ENCODE results near the gene CRY1. TPM values are rescaled to one million over a fixed set of nuclear protein-coding genes. Genes with fewer than 3 reads are reported as not detected.

CRY1 gene
- total RNA-seq, 2 experiments from 2014 or later, result 70.7 to 77.4 TPM

GRCh38 chr12:107115119-107115518, 21.8 kb upstream of the CRY1 start:
- intact Hi-C loops (cut with DNase I, micrococcal nuclease), result no loop called here

GRCh38 chr12:107111314-107111713, 18.0 kb upstream of the CRY1 start:
- no peak for DNase-seq
- no peak for ATAC-seq (ENCODE audit: poor library complexity)
- Histone ChIP-seq H3K9me3 (ENCODE audit: control insufficient read depth in 1 of 2, insufficient read depth in 1 of 2, low read length in 2 of 2) (no peaks in the 10 kb centered on the region), H3K27ac (ENCODE audit: low read depth in 1 of 2, low read length in 2 of 2) (no peak overlapping the region), H3K36me3 (ENCODE audit: insufficient read depth, low read length) (no peaks in the 10 kb centered on the region), H3K27me3 (ENCODE audit: control insufficient read depth in 1 of 2, insufficient read depth in 2 of 2, low read length in 2 of 2) (no peaks in the 10 kb centered on the region), H3K4me3 (ENCODE audit: low read length) (no peak overlapping the region), H3K4me1 (ENCODE audit: insufficient read depth, low read length) (no peaks in the 10 kb centered on the region)
- no peaks in the 10 kb centered on the region for H3K36me3 Mint-ChIP-seq (ENCODE audit: low read depth)
- CTCF ChIA-PET, result interaction anchor here (1.4 kb wide), 1 partner anchor 20 kb away, joined by 3 read pairs; no protein-coding TSS in a partner anchor
- H3K9me3 Mint-ChIP-seq, result no peaks in the 10 kb centered on the region
- no peak overlapping the region for H3K4me3 Mint-ChIP-seq
- intact Hi-C loops (cut with DNase I, micrococcal nuclease), result no loop called here
- H3K4me1 Mint-ChIP-seq (ENCODE audit: low read depth), result no peaks in the 10 kb centered on the region
- POLR2A ChIA-PET, result no interaction called here
- peaks cover 18% of the 10 kb centered on the region for H3K27me3 Mint-ChIP-seq
- TF ChIP-seq, protein P1, sequence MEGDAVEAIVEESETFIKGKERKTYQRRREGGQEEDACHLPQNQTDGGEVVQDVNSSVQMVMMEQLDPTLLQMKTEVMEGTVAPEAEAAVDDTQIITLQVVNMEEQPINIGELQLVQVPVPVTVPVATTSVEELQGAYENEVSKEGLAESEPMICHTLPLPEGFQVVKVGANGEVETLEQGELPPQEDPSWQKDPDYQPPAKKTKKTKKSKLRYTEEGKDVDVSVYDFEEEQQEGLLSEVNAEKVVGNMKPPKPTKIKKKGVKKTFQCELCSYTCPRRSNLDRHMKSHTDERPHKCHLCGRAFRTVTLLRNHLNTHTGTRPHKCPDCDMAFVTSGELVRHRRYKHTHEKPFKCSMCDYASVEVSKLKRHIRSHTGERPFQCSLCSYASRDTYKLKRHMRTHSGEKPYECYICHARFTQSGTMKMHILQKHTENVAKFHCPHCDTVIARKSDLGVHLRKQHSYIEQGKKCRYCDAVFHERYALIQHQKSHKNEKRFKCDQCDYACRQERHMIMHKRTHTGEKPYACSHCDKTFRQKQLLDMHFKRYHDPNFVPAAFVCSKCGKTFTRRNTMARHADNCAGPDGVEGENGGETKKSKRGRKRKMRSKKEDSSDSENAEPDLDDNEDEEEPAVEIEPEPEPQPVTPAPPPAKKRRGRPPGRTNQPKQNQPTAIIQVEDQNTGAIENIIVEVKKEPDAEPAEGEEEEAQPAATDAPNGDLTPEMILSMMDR (IDR thresholded peaks at IDR 0.05), result no peak
- no peak overlapping the region for H3K27ac Mint-ChIP-seq

More at GRCh38 chr12:107115119-107115518, 21.8 kb upstream of the CRY1 start:
- Mint-ChIP-seq H3K27me3 (peaks cover 18% of the 10 kb centered on the region), H3K36me3 (ENCODE audit: low read depth) (no peaks in the 10 kb centered on the region), H3K4me1 (ENCODE audit: low read depth) (no peaks in the 10 kb centered on the region), H3K4me3 (no peak overlapping the region), H3K27ac (no peak overlapping the region), H3K9me3 (no peaks in the 10 kb centered on the region)
- no peaks in the 10 kb centered on the region for H3K9me3 ChIP-seq (ENCODE audit: control insufficient read depth in 1 of 2, insufficient read depth in 1 of 2, low read length in 2 of 2)
- ChIA-PET POLR2A (no interaction called here), CTCF (no interaction called here)
- ATAC-seq (ENCODE audit: poor library complexity), result no peak
- H3K4me3 ChIP-seq (ENCODE audit: low read length), result no peak overlapping the region
- no peak for DNase-seq
- H3K4me1 ChIP-seq (ENCODE audit: insufficient read depth, low read length), result no peaks in the 10 kb centered on the region
- no peaks in the 10 kb centered on the region for H3K36me3 ChIP-seq (ENCODE audit: insufficient read depth, low read length)
- H3K27ac ChIP-seq (ENCODE audit: low read depth in 1 of 2, low read length in 2 of 2), result no peak overlapping the region
- H3K27me3 ChIP-seq (ENCODE audit: control insufficient read depth in 1 of 2, insufficient read depth in 2 of 2, low read length in 2 of 2), result no peaks in the 10 kb centered on the region
- TF ChIP-seq, protein P1 (IDR thresholded peaks at IDR 0.05), result no peak

DNA sequence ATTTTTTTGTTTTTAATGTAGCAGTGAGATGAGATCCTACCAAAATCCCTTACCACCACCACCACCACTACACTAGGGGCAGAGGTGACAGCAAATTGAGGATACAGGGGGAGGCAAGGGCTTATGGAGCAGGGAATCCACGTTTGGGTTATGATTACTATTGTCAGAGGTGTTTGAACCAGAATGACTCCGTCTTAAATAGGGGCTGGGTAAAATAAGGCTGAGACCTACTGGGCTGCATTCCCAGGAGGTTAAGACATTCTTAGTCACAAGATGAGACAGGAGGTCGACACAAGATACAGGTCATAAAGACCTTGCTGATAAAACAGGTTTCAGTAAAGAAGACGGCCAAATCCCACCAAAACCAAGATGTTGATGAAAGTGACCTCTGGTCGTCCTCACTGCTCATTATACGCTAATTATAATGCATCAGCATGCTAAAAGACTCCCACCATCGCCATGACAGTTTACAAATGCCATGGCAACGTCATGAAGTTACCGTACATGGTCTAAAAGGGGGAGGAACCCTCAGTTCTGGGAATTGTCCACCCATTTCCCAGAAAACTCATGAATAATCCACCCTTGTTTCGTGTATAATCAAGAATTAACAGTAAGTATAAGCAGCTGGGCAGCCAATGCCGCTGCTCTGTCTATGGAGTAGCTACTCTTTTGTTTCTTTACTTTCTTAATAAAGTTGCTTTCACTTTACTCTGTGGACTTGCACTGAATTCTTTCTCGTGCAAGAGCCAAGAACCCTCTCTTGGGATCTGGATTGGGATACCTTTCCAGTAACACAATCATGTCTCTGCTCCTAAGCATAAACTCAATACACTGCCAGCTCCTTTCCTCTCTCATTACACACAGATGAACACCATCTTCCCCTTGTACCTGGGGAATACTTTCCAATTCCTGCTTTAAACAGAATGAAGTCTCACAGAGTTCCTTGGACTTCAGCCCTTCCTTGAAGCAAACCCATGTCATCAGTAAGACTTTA, 16.7 kb upstream of the CRY1 start:
- Mint-ChIP-seq H3K4me1 (ENCODE audit: low read depth) (no peaks in the 10 kb centered on the region), H3K4me3 (no peak overlapping the region), H3K27me3 (peaks cover 18% of the 10 kb centered on the region), H3K27ac (no peak overlapping the region), H3K9me3 (no peaks in the 10 kb centered on the region), H3K36me3 (ENCODE audit: low read depth) (no peaks in the 10 kb centered on the region)
- ATAC-seq (ENCODE audit: poor library complexity) (no peak), DNase-seq (no peak)
- no peaks in the 10 kb centered on the region for H3K27me3 ChIP-seq (ENCODE audit: control insufficient read depth in 1 of 2, insufficient read depth in 2 of 2, low read length in 2 of 2)
- H3K27ac ChIP-seq (ENCODE audit: low read depth in 1 of 2, low read length in 2 of 2), result no peak overlapping the region
- no peaks in the 10 kb centered on the region for H3K4me1 ChIP-seq (ENCODE audit: insufficient read depth, low read length)
- intact Hi-C loops (cut with DNase I, micrococcal nuclease), result no loop called here
- TF ChIP-seq, protein P1 (IDR thresholded peaks at IDR 0.05), result no peak
- CTCF ChIA-PET, result no interaction called here
- no peaks in the 10 kb centered on the region for H3K36me3 ChIP-seq (ENCODE audit: insufficient read depth, low read length)
- H3K9me3 ChIP-seq (ENCODE audit: control insufficient read depth in 1 of 2, insufficient read depth in 1 of 2, low read length in 2 of 2), result no peaks in the 10 kb centered on the region
- POLR2A ChIA-PET, result no interaction called here
- H3K4me3 ChIP-seq (ENCODE audit: low read length), result no peak overlapping the region

Data from CD4-positive, alpha-beta T cell (primary cell).